ENCODE data around the gene SHANK1. TPM values are rescaled to one million over a fixed set of nuclear protein-coding genes. Genes with fewer than 3 reads are reported as not detected.

SHANK1 gene
- total and polyA plus RNA-seq, 11 donors = 0.03 to 2.1 (median 0.44) TPM; not detected in 1

DNA sequence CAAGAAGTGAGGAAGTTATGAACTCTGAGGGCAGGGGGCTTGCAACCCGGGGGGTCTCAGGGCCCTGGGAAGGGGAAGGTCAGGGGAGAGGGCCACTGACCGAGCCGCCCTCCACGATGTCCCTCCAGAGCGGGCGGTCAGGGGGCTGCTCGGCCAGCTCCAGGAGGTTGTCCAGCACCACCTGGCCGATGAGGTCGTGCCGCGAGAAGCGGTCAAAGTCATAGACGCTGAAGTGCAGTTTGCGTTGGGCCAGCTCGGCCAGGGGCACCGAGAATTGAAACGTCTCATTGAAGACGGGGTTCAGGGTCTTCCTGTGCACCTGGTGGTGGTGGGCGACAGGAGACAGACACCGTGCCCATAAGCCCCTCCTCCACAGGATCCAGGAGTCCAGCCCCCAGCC lies 90.4 kb downstream of the SHANK1 start:
- peaks cover 0 to 18% (median 0%) of the 10 kb centered on the region in 9 donors for H3K27me3 ChIP-seq
- ATAC-seq (no peak), DNase-seq (no peak)
- intact Hi-C loops (cut with DNase I) = no loop called here
- H3K36me3 ChIP-seq = no peaks in the 10 kb centered on the region
- no peak overlapping the region for H3K27ac ChIP-seq
- peaks cover 0 to 16% (median 10%) of the 10 kb centered on the region in 12 donors for H3K9me3 ChIP-seq
- 78 to 91% (median 79%) methylated on average over 8 to 20 of the region's 20 CpGs for WGBS, 4 donors
- H3K4me3 ChIP-seq = no peak overlapping the region
- H3K4me1 ChIP-seq = no peaks in the 10 kb centered on the region
- TF ChIP-seq, protein P1, sequence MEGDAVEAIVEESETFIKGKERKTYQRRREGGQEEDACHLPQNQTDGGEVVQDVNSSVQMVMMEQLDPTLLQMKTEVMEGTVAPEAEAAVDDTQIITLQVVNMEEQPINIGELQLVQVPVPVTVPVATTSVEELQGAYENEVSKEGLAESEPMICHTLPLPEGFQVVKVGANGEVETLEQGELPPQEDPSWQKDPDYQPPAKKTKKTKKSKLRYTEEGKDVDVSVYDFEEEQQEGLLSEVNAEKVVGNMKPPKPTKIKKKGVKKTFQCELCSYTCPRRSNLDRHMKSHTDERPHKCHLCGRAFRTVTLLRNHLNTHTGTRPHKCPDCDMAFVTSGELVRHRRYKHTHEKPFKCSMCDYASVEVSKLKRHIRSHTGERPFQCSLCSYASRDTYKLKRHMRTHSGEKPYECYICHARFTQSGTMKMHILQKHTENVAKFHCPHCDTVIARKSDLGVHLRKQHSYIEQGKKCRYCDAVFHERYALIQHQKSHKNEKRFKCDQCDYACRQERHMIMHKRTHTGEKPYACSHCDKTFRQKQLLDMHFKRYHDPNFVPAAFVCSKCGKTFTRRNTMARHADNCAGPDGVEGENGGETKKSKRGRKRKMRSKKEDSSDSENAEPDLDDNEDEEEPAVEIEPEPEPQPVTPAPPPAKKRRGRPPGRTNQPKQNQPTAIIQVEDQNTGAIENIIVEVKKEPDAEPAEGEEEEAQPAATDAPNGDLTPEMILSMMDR (IDR thresholded peaks at IDR 0.05) = no peak
- TF ChIP-seq POLR2A (IDR thresholded peaks at IDR 0.05) = no peak

DNA sequence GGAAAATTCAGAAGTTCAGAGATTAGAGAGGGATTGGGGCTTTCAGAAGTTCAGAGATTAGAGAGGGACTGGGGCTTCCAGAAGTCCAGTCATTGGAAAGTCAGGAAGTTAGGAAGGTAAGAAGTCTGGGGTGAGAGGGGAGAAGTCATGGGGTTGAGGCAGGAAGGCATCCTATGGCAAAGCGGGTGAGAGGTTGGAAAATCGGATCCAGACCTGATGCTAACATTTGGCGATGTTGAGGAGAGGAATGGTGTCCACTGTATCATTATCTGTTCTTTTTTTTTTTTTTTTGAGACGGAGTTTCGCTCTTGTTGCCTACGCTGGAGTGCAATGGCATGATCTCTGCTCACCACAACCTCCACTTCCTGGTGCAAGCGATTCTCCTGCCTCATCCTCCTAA lies 91.1 kb downstream of the SHANK1 start:
- Histone ChIP-seq H3K36me3 (no peaks in the 10 kb centered on the region), H3K4me1 (no peaks in the 10 kb centered on the region), H3K9me3 (peaks cover 0 to 10% (median 4%) of the 10 kb centered on the region in 12 donors), H3K27me3 (peaks cover 0 to 12% (median 0%) of the 10 kb centered on the region in 9 donors), H3K27ac (no peak overlapping the region), H3K4me3 (no peak overlapping the region)
- WGBS, 4 donors = 83 to 92% (median 88%) methylated on average over 7 of the region's 7 CpGs
- ATAC-seq (no peak), DNase-seq (no peak)
- intact Hi-C loops (cut with DNase I) = no loop called here
- TF ChIP-seq, protein P1 (IDR thresholded peaks at IDR 0.05) = no peak
- no peak for TF ChIP-seq POLR2A (IDR thresholded peaks at IDR 0.05)

DNA sequence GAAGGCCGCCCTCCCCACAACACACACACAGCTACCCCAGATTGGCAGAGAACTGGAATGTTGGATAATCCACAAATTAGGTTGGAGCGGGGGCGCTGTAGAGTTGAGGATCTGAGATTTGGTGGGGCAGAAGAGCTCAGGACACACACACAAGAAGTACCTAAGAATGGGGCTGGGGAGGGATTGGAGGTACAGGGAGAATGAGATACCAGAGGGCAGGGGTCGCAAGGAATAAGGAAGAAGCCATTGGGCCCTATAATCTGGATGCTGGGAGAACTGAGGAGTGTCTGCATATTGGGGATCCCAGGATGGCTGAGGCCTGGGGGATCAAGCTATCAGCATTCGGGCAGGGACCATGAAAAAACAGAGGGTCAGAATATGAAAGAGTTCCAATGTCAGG lies 91.5 kb downstream of the SHANK1 start:
- ATAC-seq (no peak), DNase-seq (no peak)
- TF ChIP-seq, protein P1 (IDR thresholded peaks at IDR 0.05) = no peak
- no peak for TF ChIP-seq POLR2A (IDR thresholded peaks at IDR 0.05)
- WGBS, 4 donors = 84 to 89% (median 86%) methylated on average over 5 of the region's 5 CpGs
- H3K9me3 ChIP-seq = peaks cover 0 to 6% (median under 1%) of the 10 kb centered on the region in 12 donors
- peaks cover 0 to 9% (median 0%) of the 10 kb centered on the region in 9 donors for H3K27me3 ChIP-seq
- no peak overlapping the region for H3K4me3 ChIP-seq
- H3K4me1 ChIP-seq = no peaks in the 10 kb centered on the region
- H3K27ac ChIP-seq = no peak overlapping the region
- H3K36me3 ChIP-seq = no peaks in the 10 kb centered on the region
- intact Hi-C loops (cut with DNase I) = no loop called here

DNA sequence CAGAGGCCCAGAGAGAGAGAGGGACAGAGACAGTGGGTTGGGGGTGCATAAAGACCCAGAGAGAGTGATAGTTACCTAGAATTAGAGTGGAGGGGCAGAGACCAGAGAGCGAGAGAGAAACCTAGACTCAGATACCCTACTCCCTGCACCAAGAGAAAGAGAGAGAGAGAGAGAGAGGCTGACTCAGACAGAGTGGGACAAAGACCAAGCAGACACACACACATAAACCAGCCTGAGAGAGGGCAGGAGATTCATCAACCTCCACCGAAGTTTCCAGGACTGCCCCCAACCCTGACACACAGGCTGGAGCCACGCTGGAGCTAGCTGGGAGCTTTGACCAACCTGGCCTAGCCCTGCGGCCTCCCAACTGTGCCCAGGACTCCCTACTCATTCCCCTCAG lies 92.8 kb downstream of the SHANK1 start:
- ATAC-seq (no peak), DNase-seq (no peak)
- Histone ChIP-seq H3K27ac (no peak overlapping the region), H3K27me3 (peaks cover 0 to 9% (median 0%) of the 10 kb centered on the region in 9 donors), H3K4me3 (no peak overlapping the region), H3K36me3 (no peaks in the 10 kb centered on the region), H3K4me1 (no peaks in the 10 kb centered on the region), H3K9me3 (no peaks in the 10 kb centered on the region)
- no peak for TF ChIP-seq POLR2A (IDR thresholded peaks at IDR 0.05)
- intact Hi-C loops (cut with DNase I) = no loop called here
- WGBS, 4 donors = 67 to 72% (median 69%) methylated on average over 4 of the region's 4 CpGs

DNA sequence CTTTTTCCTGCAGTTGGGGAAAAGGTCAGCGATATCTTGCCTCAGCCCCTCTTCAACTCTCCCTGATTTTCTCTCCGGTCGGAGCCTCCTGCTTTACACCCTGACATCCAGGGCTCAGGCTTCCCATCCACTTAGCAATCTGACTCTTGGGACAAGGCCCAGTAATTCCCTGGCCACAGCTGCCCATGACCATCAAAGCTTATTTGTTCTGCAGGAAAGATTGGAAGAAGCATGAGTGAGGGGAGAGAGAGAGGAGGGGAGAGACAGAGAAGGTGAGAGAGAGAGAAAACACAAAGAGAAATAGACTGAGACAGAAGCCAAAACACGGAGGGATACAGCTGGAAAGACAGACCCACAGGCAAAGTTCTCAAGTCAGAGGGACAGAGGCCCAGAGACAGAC lies 93.6 kb downstream of the SHANK1 start:
- DNase-seq (no peak), ATAC-seq (no peak)
- no peaks in the 10 kb centered on the region for H3K9me3 ChIP-seq
- no peaks in the 10 kb centered on the region for H3K4me1 ChIP-seq
- no peak overlapping the region for H3K4me3 ChIP-seq
- no peaks in the 10 kb centered on the region for H3K36me3 ChIP-seq
- 57 to 64% (median 61%) methylated on average over 4 of the region's 4 CpGs for WGBS, 4 donors
- intact Hi-C loops (cut with DNase I) = no loop called here
- no peak for TF ChIP-seq POLR2A (IDR thresholded peaks at IDR 0.05)
- TF ChIP-seq, protein P1 (IDR thresholded peaks at IDR 0.05) = no peak
- H3K27ac ChIP-seq = no peak overlapping the region
- H3K27me3 ChIP-seq = peaks cover 0 to 9% (median 0%) of the 10 kb centered on the region in 9 donors

All from heart left ventricle (tissue), 16 donors.